SK-N-SH (cell line): ENCODE data around the gene MIGA2. TPM values are rescaled to one million over a fixed set of nuclear protein-coding genes. Genes with fewer than 3 reads are reported as not detected.

ENCODE experiments used
- CTCF ChIA-PET: fragments of 300-600, 350-600 bp; formaldehyde crosslinking; extraction: SDS; loops from one replicate; lab custom pipeline; 2021; lab: Yijun Ruan, JAX
- POLR2A ChIA-PET: fragments of 350-600 bp; sonication (Branson Sonifier 250); formaldehyde crosslinking; extraction: SDS; loops from one replicate; lab custom pipeline; 2020; ENCODE audit warnings: antibody characterized with exemption, inconsistent platforms; lab: Yijun Ruan, JAX
- DNase-seq: peaks from one replicate; pipeline ENCODE4 v3.0.0; 2012
- H2AFZ ChIP-seq: fragments of 200-600 bp; sonication (generic); 2 replicates; pipeline ENCODE4 v1.8.1; 2016; ENCODE audit warnings: antibody characterized with exemption, mild to moderate bottlenecking, low read depth
- H3F3A ChIP-seq: fragments of 200-600 bp; sonication (generic); replicated peaks from 2 replicates; pipeline ENCODE3; 2016; ENCODE audit warnings: antibody characterized with exemption, mild to moderate bottlenecking; ENCODE audit not compliant: insufficient read depth
- H3K27ac ChIP-seq, 2 experiments: fragments of 200-500 bp in 1 of 2; fragments of 200-600 bp in 1 of 2; sonication (Bioruptor generic) in 1 of 2; sonication (generic), shearing (Covaris generic) in 1 of 2; 2 replicates each; pipeline versions ENCODE4 v1.5.1 to v1.6.1; 2014 to 2016; ENCODE audit warnings: low read depth in 2 of 2, inconsistent platforms in 1 of 2, low read length in 1 of 2, mild to moderate bottlenecking in 1 of 2, mixed read lengths in 1 of 2
- H3K27me3 ChIP-seq: fragments of 200-600 bp; sonication (generic), shearing (Covaris generic); 2 replicates; pipeline ENCODE4 v1.6.1; 2016; ENCODE audit warnings: mixed run types; ENCODE audit not compliant: insufficient read depth
- H3K36me3 ChIP-seq, 2 experiments: fragments of 200-500 bp in 1 of 2; fragments of 200-600 bp in 1 of 2; sonication (Bioruptor generic) in 1 of 2; sonication (generic) in 1 of 2; replicated peaks in 1 of 2; 2 replicates each; pipeline versions ENCODE3 to v1.5.1; 2014 to 2016; ENCODE audit warnings: low read length in 1 of 2, mild to moderate bottlenecking in 1 of 2; ENCODE audit not compliant: insufficient read depth in 2 of 2, control insufficient read depth in 1 of 2
- H3K4me1 ChIP-seq, 2 experiments: fragments of 200-500 bp in 1 of 2; fragments of 200-600 bp in 1 of 2; sonication (Bioruptor generic) in 1 of 2; sonication (generic), shearing (Covaris generic) in 1 of 2; 2 replicates each; pipeline versions ENCODE4 v1.5.1 to v1.6.1; 2014 to 2016; ENCODE audit warnings: low read depth in 1 of 2, low read length in 1 of 2, mixed run types in 1 of 2; ENCODE audit not compliant: insufficient read depth in 2 of 2, control insufficient read depth in 1 of 2
- H3K4me2 ChIP-seq: fragments of 200-600 bp; sonication (generic), shearing (Covaris generic); 2 replicates; pipeline ENCODE4 v1.6.1; 2017; ENCODE audit warnings: mixed run types
- H3K4me3 ChIP-seq, 2 experiments: fragments of 200-500 bp in 1 of 2; fragments of 200-600 bp in 1 of 2; sonication (Bioruptor generic) in 1 of 2; sonication (generic), shearing (Covaris generic) in 1 of 2; 2 replicates each; pipeline versions ENCODE4 v1.5.1 to v1.8.1; 2014 to 2016; ENCODE audit warnings: low read depth in 2 of 2, inconsistent platforms in 1 of 2, low read length in 1 of 2, mild to moderate bottlenecking in 1 of 2, mixed read lengths in 1 of 2, moderate library complexity in 1 of 2
- H3K79me2 ChIP-seq: fragments of 200-600 bp; sonication (generic); 2 replicates; pipeline ENCODE4 v1.8.1; 2017; ENCODE audit warnings: mild to moderate bottlenecking; ENCODE audit not compliant: insufficient read depth
- H3K9ac ChIP-seq: fragments of 200-600 bp; sonication (generic); 2 replicates; pipeline ENCODE4 v1.6.1; 2017; ENCODE audit warnings: mixed run types
- H3K9me2 ChIP-seq: fragments of 200-600 bp; sonication (generic); 2 replicates; pipeline ENCODE4 v1.6.1; 2017; ENCODE audit warnings: mixed run types
- H3K9me3 ChIP-seq: fragments of 200-600 bp; sonication (generic); 2 replicates; pipeline ENCODE4 v1.6.1; 2017; ENCODE audit warnings: mixed run types, mild to moderate bottlenecking, moderate library complexity
- H4K20me1 ChIP-seq: fragments of 200-600 bp; sonication (generic); 2 replicates; pipeline ENCODE4 v1.6.1; 2017; ENCODE audit warnings: mild to moderate bottlenecking, mixed run types; ENCODE audit not compliant: insufficient read depth
- CHD2 ChIP-seq: fragments of 150-350 bp; IDR thresholded peaks from 2 replicates; pipeline ENCODE4 v1.6.1; 2018; ENCODE audit warnings: low read length; ENCODE audit not compliant: partially characterized antibody
- ELF1 ChIP-seq: IDR thresholded peaks from 2 replicates; pipeline ENCODE4 v1.4.0; 2012
- FOSL2 ChIP-seq: IDR thresholded peaks from 2 replicates; pipeline ENCODE4 v1.4.0; 2012; ENCODE audit warnings: low read depth, mild to moderate bottlenecking, moderate library complexity, borderline replicate concordance
- FOXJ3 ChIP-seq: sonication (generic); formaldehyde crosslinking; IDR thresholded peaks from 2 replicates; pipeline ENCODE4 v1.5.1; 2020; ENCODE audit warnings: mild to moderate bottlenecking, missing genetic modification reagents
- NRF1 ChIP-seq: IDR thresholded peaks from 2 replicates; pipeline ENCODE4 v1.6.1; 2012; ENCODE audit warnings: low read depth, mild to moderate bottlenecking, low read length
- POLR2AphosphoS5 ChIP-seq: IDR thresholded peaks from 2 replicates; pipeline ENCODE4 v1.6.1; 2012; ENCODE audit warnings: low read depth, low read length
- RAD21 ChIP-seq: IDR thresholded peaks from 2 replicates; pipeline ENCODE4 v1.6.1; 2012; ENCODE audit warnings: mild to moderate bottlenecking, low read length
- SIN3A ChIP-seq: IDR thresholded peaks from 2 replicates; pipeline ENCODE4 v1.6.1; 2012; ENCODE audit warnings: low read depth, mild to moderate bottlenecking, low read length, moderate library complexity, borderline replicate concordance
- WGBS: methylation state at CpG from one replicate; pipeline ENCODE4 v1.1.6; 2017; ENCODE audit warnings: low lambda C conversion rate; 5-methylcytosine and 5-hydroxymethylcytosine counted together
- polyA plus RNA-seq, 3 experiments: library from polyadenylated mRNA; depleted of rRNA; stranded (reverse); fragments of >200 nt; gene quantifications; 2 replicates each; pipeline ENCODE4 v1.2.3, GENCODE V29; 2012
- TF ChIP-seq, protein P1 (sequence below): IDR thresholded peaks from 2 replicates; pipeline ENCODE4; 2012

Gene MIGA2
- polyA plus RNA-seq, 1 of the 3 experiments (the other 2 are of a cell fraction): 21.2 TPM

DNA sequence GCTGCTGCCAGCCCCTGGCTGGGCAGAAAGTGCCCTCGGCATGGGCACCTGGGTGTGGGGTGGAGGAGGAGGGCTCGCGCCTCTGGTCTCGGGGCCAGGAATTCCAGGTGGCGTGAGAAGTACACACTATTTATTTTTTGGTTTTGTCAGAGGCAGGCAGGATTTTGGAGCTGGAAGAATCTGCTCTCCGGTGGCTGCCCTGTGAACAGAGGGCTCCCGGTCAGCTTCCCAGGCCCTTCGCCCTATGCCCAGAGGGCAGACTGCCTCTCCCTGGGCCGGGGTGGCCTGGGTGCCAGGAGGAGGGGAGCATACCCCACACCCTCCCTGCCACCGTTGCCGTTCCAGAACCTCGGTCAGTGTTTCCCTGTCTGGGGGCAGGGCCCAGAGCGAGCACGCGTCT, 52.8 kb downstream of the MIGA2 start:
- TF ChIP-seq SIN3A (no peak), ELF1 (no peak), RAD21 (no peak), CHD2 (no peak), FOXJ3 (no peak), NRF1 (no peak)
- TF ChIP-seq, protein P1, sequence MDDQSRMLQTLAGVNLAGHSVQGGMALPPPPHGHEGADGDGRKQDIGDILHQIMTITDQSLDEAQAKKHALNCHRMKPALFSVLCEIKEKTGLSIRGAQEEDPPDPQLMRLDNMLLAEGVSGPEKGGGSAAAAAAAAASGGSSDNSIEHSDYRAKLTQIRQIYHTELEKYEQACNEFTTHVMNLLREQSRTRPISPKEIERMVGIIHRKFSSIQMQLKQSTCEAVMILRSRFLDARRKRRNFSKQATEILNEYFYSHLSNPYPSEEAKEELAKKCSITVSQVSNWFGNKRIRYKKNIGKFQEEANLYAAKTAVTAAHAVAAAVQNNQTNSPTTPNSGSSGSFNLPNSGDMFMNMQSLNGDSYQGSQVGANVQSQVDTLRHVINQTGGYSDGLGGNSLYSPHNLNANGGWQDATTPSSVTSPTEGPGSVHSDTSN: no peak
- ChIA-PET POLR2A (no interaction called here), CTCF (interaction anchor here (1.9 kb wide), 1 partner anchor 14 kb away, joined by 5 read pairs; no protein-coding TSS in a partner anchor)
- Histone ChIP-seq H3K27ac (no peak overlapping the region), H4K20me1 (no peaks in the 10 kb centered on the region), H2AFZ (no peak overlapping the region), H3K9me2 (no peaks in the 10 kb centered on the region), H3K27me3 (no peaks in the 10 kb centered on the region), H3K4me1 (no peaks in the 10 kb centered on the region; a peak in 1 of 4 replicates), H3K4me3 (no peak overlapping the region), H3K79me2 (no peaks in the 10 kb centered on the region; the same call in 1 of the 2 replicates), H3K9ac (no peak overlapping the region), H3K4me2 (no peak overlapping the region), H3K36me3 (peaks cover 3 to 41% of the 10 kb centered on the region in 2 experiments), H3K9me3 (no peaks in the 10 kb centered on the region), H3F3A (no peaks in the 10 kb centered on the region)
- WGBS: 88% methylated on average over 5 of the region's 15 CpGs
- DNase-seq: no peak

DNA sequence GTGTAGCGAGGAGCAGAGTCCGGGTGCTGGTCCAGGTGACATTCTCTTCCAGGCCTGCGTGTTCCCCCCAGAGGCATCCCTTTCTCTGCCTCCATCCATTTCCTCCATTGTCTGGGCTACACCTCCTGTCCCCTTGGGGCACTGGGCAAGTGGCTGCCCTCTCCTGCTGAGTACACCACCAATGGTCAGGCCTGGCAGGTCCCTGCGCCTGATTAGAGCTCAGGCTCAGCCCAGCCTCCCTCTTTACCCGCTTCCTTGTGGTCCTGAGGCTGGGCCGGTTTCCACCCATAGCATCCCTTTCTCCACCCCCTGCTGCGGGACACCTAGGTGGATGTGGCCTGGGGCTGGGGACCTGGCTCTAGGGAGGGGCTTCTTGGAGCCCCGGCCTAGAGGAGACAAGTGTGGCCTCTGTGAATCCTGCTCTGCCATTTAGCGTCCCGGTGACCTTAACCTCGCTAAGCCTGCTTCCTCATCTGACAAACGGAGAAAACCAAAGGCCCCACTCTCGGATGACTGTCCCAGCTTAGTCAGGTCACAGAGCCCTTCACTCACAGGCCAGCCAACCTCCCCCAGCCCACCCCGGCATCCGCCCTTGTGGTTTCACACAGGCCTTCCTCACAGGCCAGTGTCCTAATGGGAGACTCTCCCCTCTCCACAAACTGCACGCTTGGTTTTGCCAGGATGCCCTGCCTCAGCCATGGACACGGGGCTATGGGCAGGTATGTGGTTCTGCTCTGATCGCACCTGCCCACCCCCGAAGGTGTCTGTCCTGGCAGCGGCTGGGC, 57.4 kb downstream of the MIGA2 start:
- Histone ChIP-seq H3K27me3 (no peaks in the 10 kb centered on the region), H4K20me1 (no peaks in the 10 kb centered on the region), H3K9ac (no peak overlapping the region), H3K4me2 (no peak overlapping the region), H3K4me3 (no peak overlapping the region), H2AFZ (no peak overlapping the region), H3K9me2 (no peaks in the 10 kb centered on the region), H3K27ac (no peak overlapping the region), H3K36me3 (peaks cover 0 to 38% of the 10 kb centered on the region in 2 experiments), H3K9me3 (no peaks in the 10 kb centered on the region), H3F3A (no peaks in the 10 kb centered on the region), H3K79me2 (no peaks in the 10 kb centered on the region), H3K4me1 (no peaks in the 10 kb centered on the region; a peak in 1 of 4 replicates)
- DNase-seq: no peak
- CTCF ChIA-PET: interaction anchor here (0.6 to 1.1 kb wide), 2 partner anchors 30 to 38 kb away, joined by 3 to 6 read pairs; no protein-coding TSS in a partner anchor
- WGBS: 86% methylated on average over 16 of the region's 20 CpGs
- TF ChIP-seq NRF1 (no peak), POLR2AphosphoS5 (no peak), FOSL2 (no peak), FOXJ3 (no peak)
- POLR2A ChIA-PET: interaction anchor here (2.0 kb wide), 1 partner anchor 13 kb away, joined by 8 read pairs; the partner anchor contains the start of gene DOLPP1
